Measurements from ENCODE around the gene ZDHHC1. TPM values are rescaled to one million over a fixed set of nuclear protein-coding genes. Genes with fewer than 3 reads are reported as not detected.

Gene ZDHHC1
- total and polyA plus RNA-seq, 12 donors = 1.3 to 30.0 (median 12.6) TPM

- Histone ChIP-seq H3K27me3 (no peaks in the 10 kb centered on the region), H3K4me3 (no peak overlapping the region), H3K36me3 (replicated peaks in 1 of 2) (peaks cover 0 to 30% of the 10 kb centered on the region in 2 donors), H3K4me1 (replicated peaks in 1 of 2) (peaks cover 67 to 83% of the 10 kb centered on the region in 2 donors), H3K9me3 (replicated peaks in 1 of 3) (no peaks in the 10 kb centered on the region), H3K27ac (peak overlapping the region in 3 of 5 donors; percentile 48 to 71 (median 61))
- no peak for TF ChIP-seq CTCF (IDR thresholded peaks at IDR 0.05)
- TF ChIP-seq POLR2A (IDR thresholded peaks at IDR 0.05) = no peak
- WGBS, 4 donors = 91 to 98% (median 95%) methylated on average over 5 of the region's 5 CpGs
- intact Hi-C loops (cut with DNase I) = no loop called here
- no peak for DNase-seq
Measured at GRCh38 chr16:67448580-67448979, 32.3 kb upstream of the ZDHHC1 start.

- peaks cover 0 to 22% of the 10 kb centered on the region in 2 donors for H3K36me3 ChIP-seq (replicated peaks in 1 of 2)
- peak in 5 of 6 experiments; percentile 24 to 55 (median 45) for TF ChIP-seq CTCF (IDR thresholded peaks at IDR 0.05)
- TF ChIP-seq POLR2A (IDR thresholded peaks at IDR 0.05) = no peak
Measured at GRCh38 chr16:67447508-67448076, 31.3 kb upstream of the ZDHHC1 start.

GRCh38 chr16:67446968-67447507 is 30.8 kb upstream of the ZDHHC1 start:
- WGBS, 4 donors = 39 to 57% (median 48%) methylated on average over 6 to 8 of the region's 8 CpGs
- Histone ChIP-seq H3K36me3 (replicated peaks in 1 of 2) (peaks cover 0 to 16% of the 10 kb centered on the region in 2 donors), H3K4me3 (no peak overlapping the region), H3K4me1 (replicated peaks in 1 of 2) (peaks cover 80 to 96% of the 10 kb centered on the region in 2 donors), H3K27me3 (no peaks in the 10 kb centered on the region), H3K9me3 (replicated peaks in 1 of 3) (no peaks in the 10 kb centered on the region), H3K27ac (peak overlapping the region in 4 of 5 donors; percentile 1 to 82 (median 74))
- DNase-seq = peak in 2 of 7 donors; percentile 51 to 63
- intact Hi-C loops (cut with DNase I) = no loop called here
- TF ChIP-seq POLR2A (IDR thresholded peaks at IDR 0.05) (no peak), CTCF (IDR thresholded peaks at IDR 0.05) (no peak)

More at GRCh38 chr16:67447508-67448076, 31.3 kb upstream of the ZDHHC1 start:
- Histone ChIP-seq H3K4me3 (no peak overlapping the region), H3K27ac (peak overlapping the region in 4 of 5 donors; percentile 1 to 82 (median 74)), H3K27me3 (no peaks in the 10 kb centered on the region), H3K4me1 (replicated peaks in 1 of 2) (peaks cover 77 to 93% of the 10 kb centered on the region in 2 donors), H3K9me3 (replicated peaks in 1 of 3) (no peaks in the 10 kb centered on the region)
- peak in 6 of 7 donors; percentile 51 to 73 (median 60) for DNase-seq
- 53 to 70% (median 55%) methylated on average over 2 to 6 of the region's 6 CpGs for WGBS, 4 donors
- intact Hi-C loops (cut with DNase I) = no loop called here

- peaks cover 0 to 19% of the 10 kb centered on the region in 2 donors for H3K36me3 ChIP-seq (replicated peaks in 1 of 2)
- no peak overlapping the region for H3K4me3 ChIP-seq
- intact Hi-C loops (cut with DNase I) = no loop called here
- WGBS, 4 donors = 53 to 70% (median 58%) methylated on average over 5 to 12 of the region's 12 CpGs
- H3K27ac ChIP-seq = peak overlapping the region in 4 of 5 donors; percentile 32 to 82 (median 74)
- H3K4me1 ChIP-seq (replicated peaks in 1 of 2) = peaks cover 80 to 93% of the 10 kb centered on the region in 2 donors
- H3K27me3 ChIP-seq = no peaks in the 10 kb centered on the region
- TF ChIP-seq POLR2A (IDR thresholded peaks at IDR 0.05) = no peak
- TF ChIP-seq CTCF (IDR thresholded peaks at IDR 0.05) = peak in 1 of 6 experiments; percentile 0
- DNase-seq = peak in 4 of 7 donors; percentile 61 to 71 (median 65)
- H3K9me3 ChIP-seq (replicated peaks in 1 of 3) = no peaks in the 10 kb centered on the region
Measured at GRCh38 chr16:67445913-67446907, 29.9 kb upstream of the ZDHHC1 start.
